GM12878 (cell line): ENCODE measurements around the gene MIEN1.

Experiments used
- BMI1 ChIP-seq: fragments of 450-650 bp; IDR thresholded peaks from 2 replicates; pipeline ENCODE4 v1.6.1; 2016; ENCODE audit warnings: mild to moderate bottlenecking, moderate library complexity, borderline replicate concordance
- EZH2 ChIP-seq: IDR thresholded peaks from 2 replicates; pipeline ENCODE4 v1.6.1; 2012; ENCODE audit warnings: low read depth, mild to moderate bottlenecking, control low read depth, inconsistent platforms, low read length, borderline replicate concordance; ENCODE audit not compliant: control insufficient read depth
- POLR2A ChIP-seq: IDR thresholded peaks from 2 replicates; pipeline ENCODE4 v1.6.1; 2011; ENCODE audit warnings: low read depth, mild to moderate bottlenecking, low read length

DNA sequence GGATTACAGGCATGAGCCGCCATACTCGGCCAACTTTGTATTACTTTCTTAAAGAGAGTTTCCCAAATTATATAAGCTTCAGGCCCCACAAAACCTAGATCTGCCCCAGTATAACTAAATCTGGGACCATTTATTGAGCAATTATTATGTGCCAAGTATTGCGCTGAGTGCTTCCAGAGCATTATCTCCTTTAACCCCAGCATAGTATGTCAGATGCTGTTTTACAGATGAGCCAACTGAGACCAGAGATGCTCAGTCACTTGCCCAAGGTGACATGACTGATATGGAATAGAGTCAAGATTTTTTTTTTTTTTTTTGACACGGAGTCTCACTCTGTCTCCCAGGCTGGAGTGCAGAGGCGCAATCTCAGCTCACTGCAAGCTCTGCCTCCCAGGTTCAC is 32.4 kb downstream of the MIEN1 start:
- no peak for TF ChIP-seq EZH2
- TF ChIP-seq BMI1: no peak
- TF ChIP-seq POLR2A: no peak
